ENCODE measurements around the gene WDR54. TPM values are rescaled to one million over a fixed set of nuclear protein-coding genes. Genes with fewer than 3 reads are reported as not detected.
A peak's percentile ranks its signal among the peaks of the same experiment; 100 is the strongest.
"Not testable (repeated sequence)": the region's sequence is repeated elsewhere in the genome, so short reads cannot be mapped to it uniquely, and the experiment has no call there.

Gene WDR54
- total RNA-seq, 2 donors from 2014 or later = 2.8 to 5.4 TPM

DNA sequence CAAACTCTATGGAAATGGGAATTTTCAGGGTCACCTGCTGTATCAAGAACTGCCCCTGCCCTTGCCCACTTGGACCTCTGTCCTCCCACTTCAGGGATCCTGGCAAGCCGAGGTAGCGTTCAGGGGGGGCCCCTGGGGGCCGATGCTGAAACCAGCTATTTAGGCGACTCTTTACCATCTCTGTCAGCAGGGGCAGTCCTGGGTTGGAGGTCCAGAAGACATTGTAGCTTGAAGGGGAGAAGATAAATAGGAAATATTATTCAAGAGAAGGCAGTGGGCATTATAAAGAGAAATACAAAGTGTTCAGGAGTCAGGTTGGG, 41.2 kb downstream of the WDR54 start:
- DNase-seq (no peak), ATAC-seq (no peak)
- intact Hi-C loops (cut with DNase I, micrococcal nuclease) = no loop called here

DNA sequence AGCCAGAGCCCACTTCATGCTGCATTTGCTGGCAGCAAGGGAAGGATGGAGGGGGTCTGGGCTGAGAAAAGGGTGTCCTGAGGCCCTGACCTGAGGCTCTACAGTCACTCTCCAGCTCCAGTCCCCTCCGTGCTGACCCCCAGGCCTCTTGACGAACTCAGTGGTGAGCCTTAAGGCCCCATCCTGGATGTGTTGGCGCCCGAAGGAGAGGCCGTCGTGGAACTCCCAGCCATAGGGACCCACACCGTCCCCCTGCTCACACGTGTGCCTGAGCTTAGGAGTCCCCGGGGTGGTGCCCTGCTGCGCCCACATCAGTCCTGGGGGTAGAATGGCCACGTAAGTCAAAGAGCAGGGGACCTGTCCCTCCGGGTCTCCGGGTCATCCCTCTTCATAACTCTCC, 42.9 kb downstream of the WDR54 start:
- DNase-seq (no peak), ATAC-seq (peak; percentile 18)
- intact Hi-C loops (cut with DNase I, micrococcal nuclease) = no loop called here

DNA sequence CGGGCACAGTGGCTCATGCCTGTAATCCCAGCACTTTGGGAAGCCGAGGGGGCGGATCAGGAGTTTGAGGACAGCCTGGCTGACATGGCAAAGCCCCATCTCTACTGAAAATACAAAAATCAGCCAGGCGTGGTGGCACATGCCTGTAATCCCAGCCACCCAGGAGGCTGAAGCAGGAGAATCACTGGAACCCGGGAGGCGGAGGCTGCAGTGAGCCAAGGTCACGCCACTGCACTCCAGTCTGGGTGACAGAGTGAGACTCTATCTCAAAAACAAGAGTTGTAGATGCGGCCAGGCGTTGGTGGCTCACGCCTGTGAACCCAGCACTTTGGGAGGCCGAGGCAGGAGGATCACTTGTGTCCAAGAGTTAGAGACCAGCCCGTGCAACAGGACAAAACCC, 49.2 kb downstream of the WDR54 start:
- ATAC-seq; DNase-seq; intact Hi-C loops (cut with DNase I, micrococcal nuclease): not testable (repeated sequence)

DNA sequence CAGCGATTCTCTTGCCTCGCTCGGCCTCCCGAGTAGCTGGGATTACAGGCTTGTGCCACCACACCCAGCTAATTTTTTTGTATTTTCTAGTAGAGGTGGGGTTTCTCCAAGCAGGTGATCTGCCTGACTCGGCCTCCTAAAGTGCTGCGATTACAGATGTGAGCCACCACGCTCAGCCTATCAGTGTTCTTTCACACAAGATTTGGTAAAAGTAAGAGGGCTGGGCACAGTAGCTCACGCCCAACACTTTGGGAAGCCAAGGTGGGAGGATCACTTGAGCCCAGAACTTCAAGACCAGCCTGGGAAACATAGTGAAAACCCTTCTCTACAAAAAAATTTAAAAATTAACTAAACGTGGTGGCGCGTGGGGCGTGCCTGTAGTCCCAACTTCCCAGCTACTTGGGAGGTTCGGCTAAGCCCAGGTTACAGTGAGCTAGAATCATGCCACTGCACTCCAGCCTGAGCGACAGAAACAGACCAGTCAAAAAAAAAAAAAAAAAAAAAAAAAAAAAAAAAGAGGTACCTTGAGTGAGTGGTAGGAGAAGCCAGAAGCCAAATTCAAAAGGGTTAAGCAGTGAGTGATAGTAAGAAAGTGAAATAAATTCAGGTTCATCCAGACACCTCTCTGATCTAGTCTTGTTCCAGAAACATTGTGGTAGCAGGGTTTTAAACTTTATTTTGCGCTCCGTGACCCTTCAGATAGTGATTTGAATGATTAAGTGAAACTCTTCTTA, 50.0 kb downstream of the WDR54 start:
- intact Hi-C loops (cut with DNase I, micrococcal nuclease) = no loop called here
- peak; percentile 30 for ATAC-seq
- no peak for DNase-seq

DNA sequence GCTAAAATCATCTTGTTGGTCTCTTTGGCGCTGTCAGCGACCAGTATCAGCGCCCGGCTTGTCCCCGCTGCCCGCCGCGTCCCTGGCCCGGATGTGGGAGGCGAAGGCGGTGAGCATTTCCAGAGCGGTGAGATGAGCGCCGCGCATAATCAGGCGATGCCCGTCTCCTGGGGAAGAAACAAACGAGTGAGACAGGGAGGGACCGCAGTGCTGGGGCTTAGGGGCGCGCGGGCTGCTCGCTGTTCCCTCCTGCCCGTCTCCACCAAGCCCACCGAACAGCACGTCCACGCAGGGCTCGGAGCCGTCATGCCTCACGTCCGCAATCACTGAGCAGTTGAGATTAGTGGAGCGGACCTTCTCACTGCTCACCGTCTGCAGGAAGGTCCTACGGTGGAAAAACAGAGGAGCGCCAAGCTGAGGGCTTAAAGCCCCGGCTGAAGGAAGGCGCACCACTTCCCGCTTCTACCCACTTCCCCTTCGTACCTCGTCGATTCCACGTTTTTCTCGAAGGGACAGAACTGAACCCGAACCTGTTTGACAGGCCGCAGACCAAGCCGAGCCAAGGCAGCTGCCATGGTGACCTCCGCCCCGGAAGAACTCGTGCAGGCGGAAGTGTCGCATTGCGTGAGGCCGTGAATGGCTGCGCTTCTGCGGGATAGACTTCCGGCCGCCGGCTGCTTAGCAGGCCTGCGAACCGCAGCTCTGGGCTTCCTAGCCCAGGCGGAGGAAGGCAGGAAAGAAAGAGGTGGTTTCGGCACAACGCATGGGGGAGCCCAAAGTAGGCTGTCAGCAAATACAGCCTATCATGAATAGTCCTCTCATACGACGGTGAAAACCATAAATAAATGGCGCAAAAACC, 50.8 kb downstream of the WDR54 start, which contains the start of gene MRPL53:
MRPL53 (minus strand) TSS at position 595 of the 859 bp plus-strand sequence; CDS start at position 575, 20 bp downstream.
- intact Hi-C loops (cut with DNase I, micrococcal nuclease) = no loop called here
- peak; percentile 89 for ATAC-seq

DNA sequence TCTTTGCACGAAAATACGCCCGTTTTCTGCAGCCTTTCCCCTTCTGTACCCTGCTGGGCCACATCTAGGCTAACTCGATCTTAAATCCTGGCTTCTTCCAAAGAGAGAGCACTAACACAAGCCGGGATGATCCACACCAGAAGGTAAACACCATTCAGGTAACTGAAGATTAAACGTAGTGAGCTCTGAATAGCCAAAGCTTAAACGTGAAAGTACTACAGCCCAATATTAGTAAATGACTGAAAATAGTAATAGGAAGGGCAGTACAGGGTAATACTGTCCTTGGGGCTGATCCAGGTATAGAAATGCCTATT, 51.4 kb downstream of the WDR54 start:
- ATAC-seq = peak; percentile 13
- no peak for DNase-seq
- intact Hi-C loops (cut with DNase I, micrococcal nuclease) = no loop called here

More for the DNA sequence above, 50.8 kb downstream of the WDR54 start, which contains the start of gene MRPL53:
- DNase-seq = peak; percentile 94 to 96

DNA sequence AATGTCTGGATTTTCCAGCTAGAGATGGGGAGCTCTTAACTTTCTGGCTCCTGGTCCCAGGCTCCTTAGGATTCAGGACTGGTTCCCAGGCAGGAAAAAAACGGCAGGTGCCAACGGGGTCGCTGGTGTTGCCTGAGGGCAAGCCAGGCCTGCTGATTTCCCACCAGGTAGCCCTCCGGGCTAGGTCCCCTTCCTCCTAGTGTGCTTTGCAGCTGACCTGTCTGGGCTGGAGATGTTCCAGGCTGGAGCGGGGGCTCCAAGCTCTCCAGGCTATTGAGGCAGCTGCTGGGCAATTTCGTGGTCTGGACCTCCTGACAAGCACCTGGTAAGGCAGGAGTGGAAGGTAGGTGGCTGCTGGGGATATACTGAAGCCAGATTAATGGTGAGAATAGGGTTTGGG, 53.0 kb downstream of the WDR54 start:
- intact Hi-C loops (cut with DNase I, micrococcal nuclease) = no loop called here
- DNase-seq = no peak
- ATAC-seq = no peak

DNA sequence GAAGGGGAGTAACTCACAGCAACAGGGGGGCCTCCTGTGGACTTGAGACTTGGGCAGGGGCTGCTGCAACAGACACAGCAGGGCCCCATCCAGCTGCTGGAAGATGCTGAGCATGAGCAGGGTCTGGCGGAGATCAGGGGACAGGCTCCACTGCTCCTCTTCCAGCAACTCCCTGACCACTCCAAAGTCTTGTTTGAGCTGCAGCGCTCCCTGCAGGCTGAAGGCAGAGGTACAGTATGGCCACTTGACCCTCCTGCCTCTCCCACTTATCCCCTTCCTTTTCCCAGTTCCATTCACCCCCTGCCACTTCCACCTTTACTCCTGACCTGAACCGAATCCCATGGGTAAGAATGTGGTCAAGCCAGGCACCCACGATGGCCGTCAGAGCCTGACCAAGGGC, 53.4 kb downstream of the WDR54 start:
- no peak for ATAC-seq
- no peak for DNase-seq

More for the DNA sequence above, 53.4 kb downstream of the WDR54 start:
- intact Hi-C loops (cut with DNase I, micrococcal nuclease) = no loop called here

Other genes starting within 250 kb of the WDR54 start
- 100 to 1,000 TPM; 137 to 138 TPM for gene MOB1A, start 242.9 kb upstream of the WDR54 start, total RNA-seq
- 10 to 100 TPM; 23.4 to 53.4 TPM for gene MTHFD2, start 223.1 kb upstream of the WDR54 start, total RNA-seq
- 1 to 10 TPM; 1.4 to 2.2 TPM for gene SLC4A5, start 78.3 kb upstream of the WDR54 start, total RNA-seq
- gene DCTN1, start 41.4 kb upstream of the WDR54 start, total RNA-seq = 100 to 1,000 TPM in 1 of 2 donors, 10 to 100 TPM in 1; 94.6 to 114 TPM
- gene C2orf81, start 111 bp upstream of the WDR54 start, total RNA-seq = 1 to 10 TPM in 1 of 2 donors, under 1 TPM in 1; 0.49 to 1.7 TPM
- 10 to 100 TPM; 47.6 to 51.9 TPM for gene RTKN, start 20.2 kb downstream of the WDR54 start, total RNA-seq
- 10 to 100 TPM; 26.6 to 27.7 TPM for gene INO80B, start 33.4 kb downstream of the WDR54 start, total RNA-seq
- gene WBP1, start 36.7 kb downstream of the WDR54 start, total RNA-seq = 10 to 100 TPM; 48.4 to 56.6 TPM
- 10 to 100 TPM; 51.4 to 59.6 TPM for gene MOGS, start 43.7 kb downstream of the WDR54 start, total RNA-seq
- gene MRPL53, start 51.0 kb downstream of the WDR54 start, total RNA-seq = 10 to 100 TPM; 63.6 to 65.0 TPM
- 10 to 100 TPM; 22.4 to 23.9 TPM for gene CCDC142, start 61.3 kb downstream of the WDR54 start, total RNA-seq
- gene TTC31, start 61.4 kb downstream of the WDR54 start, total RNA-seq = 10 to 100 TPM; 23.6 to 29.7 TPM
- gene LBX2, start 77.9 kb downstream of the WDR54 start, total RNA-seq = 1 to 10 TPM; 1.2 to 1.7 TPM
- gene PCGF1, start 86.0 kb downstream of the WDR54 start, total RNA-seq = 10 to 100 TPM; 18.4 to 20.2 TPM
- under 1 TPM in 1 of 2 donors, not detected in 1; 0.56 TPM for gene TLX2, start 92.7 kb downstream of the WDR54 start, total RNA-seq
- gene DQX1, start 104.5 kb downstream of the WDR54 start, total RNA-seq = 10 to 100 TPM; 34.3 to 44.0 TPM
- gene AUP1, start 108.0 kb downstream of the WDR54 start, total RNA-seq = 100 to 1,000 TPM; 124 to 133 TPM
- gene HTRA2, start 108.2 kb downstream of the WDR54 start, total RNA-seq = 10 to 100 TPM; 22.3 to 23.0 TPM
- 1 to 10 TPM; 1.5 to 3.4 TPM for gene LOXL3, start 132.2 kb downstream of the WDR54 start, total RNA-seq
- 10 to 100 TPM; 16.1 to 21.4 TPM for gene DOK1, start 133.0 kb downstream of the WDR54 start, total RNA-seq
- under 1 TPM in 1 of 2 donors, not detected in 1; 0.56 TPM for gene M1AP, start 226.6 kb downstream of the WDR54 start, total RNA-seq
- 1 to 10 TPM; 3.5 to 3.8 TPM for gene SEMA4F, start 232.5 kb downstream of the WDR54 start, total RNA-seq

All from left colon (tissue), 2 donors.